HepG2 (cell line): ENCODE data around the gene OPA3. TPM values are rescaled to one million over a fixed set of nuclear protein-coding genes. Genes with fewer than 3 reads are reported as not detected.

Source experiments
- ARNT ChIP-seq: fragments of 450-650 bp; IDR thresholded peaks from 2 replicates; pipeline ENCODE4 v1.6.1; 2017
- HMGXB3 ChIP-seq: sonication (generic); formaldehyde crosslinking; IDR thresholded peaks from 2 replicates; pipeline ENCODE4 v1.4.0; 2020; ENCODE audit warnings: missing genetic modification reagents, borderline replicate concordance
- HNF1B ChIP-seq: sonication (generic); formaldehyde crosslinking; IDR thresholded peaks from 2 replicates; pipeline ENCODE4 v1.5.1; 2020; ENCODE audit warnings: mild to moderate bottlenecking, moderate library complexity, missing genetic modification reagents
- IRF2 ChIP-seq: IDR thresholded peaks from 2 replicates; pipeline ENCODE4 v1.6.1; 2018; ENCODE audit warnings: missing genetic modification reagents, missing compliant biosample characterization
- KLF16 ChIP-seq, 2 experiments: sonication (generic) in 1 of 2; formaldehyde crosslinking in 1 of 2; IDR thresholded peaks; 2 replicates each; pipeline versions ENCODE4 v1.6.1 to v1.8.0; 2016 to 2023; ENCODE audit warnings: missing genetic modification reagents in 2 of 2, missing compliant biosample characterization in 1 of 2
- MIER3 ChIP-seq: IDR thresholded peaks from 2 replicates; pipeline ENCODE4 v1.6.1; 2016; ENCODE audit warnings: missing compliant biosample characterization, borderline replicate concordance
- NR2C2 ChIP-seq: sonication (generic); formaldehyde crosslinking; IDR thresholded peaks from 2 replicates; pipeline ENCODE4 v1.4.0; 2020; ENCODE audit warnings: missing genetic modification reagents, mild to moderate bottlenecking, moderate library complexity, borderline replicate concordance
- ONECUT2 ChIP-seq: sonication (generic); formaldehyde crosslinking; IDR thresholded peaks from 2 replicates; pipeline ENCODE4 v1.4.0; 2020; ENCODE audit warnings: missing genetic modification reagents
- POLR2A ChIP-seq, 2 experiments: IDR thresholded peaks; 2 replicates each; pipeline ENCODE4 v1.6.1; 2011; ENCODE audit warnings: low read depth in 2 of 2, low read length in 2 of 2, mild to moderate bottlenecking in 1 of 2, moderate library complexity in 1 of 2; ENCODE audit not compliant: insufficient read depth in 1 of 2
- PRDM4 ChIP-seq: sonication (generic); formaldehyde crosslinking; IDR thresholded peaks from 2 replicates; pipeline ENCODE4 v1.9.0; 2021; ENCODE audit warnings: missing genetic modification reagents, borderline replicate concordance
- PREB ChIP-seq: sonication (generic); formaldehyde crosslinking; IDR thresholded peaks from 2 replicates; pipeline ENCODE4 v1.4.0; 2020; ENCODE audit warnings: missing genetic modification reagents
- RBM39 ChIP-seq: fragments of 200-400 bp; formaldehyde crosslinking; IDR thresholded peaks from one replicate; pipeline ENCODE4 v1.6.1; 2018; ENCODE audit warnings: antibody characterized with exemption, mild to moderate bottlenecking, low read depth, low read length; ENCODE audit not compliant: poor library complexity, severe bottlenecking
- ZNF225 ChIP-seq: sonication (generic); formaldehyde crosslinking; IDR thresholded peaks from 2 replicates; pipeline ENCODE4 v1.4.0; 2020; ENCODE audit warnings: mild to moderate bottlenecking, missing genetic modification reagents
- ZNF34 ChIP-seq: sonication (generic); formaldehyde crosslinking; IDR thresholded peaks from 2 replicates; pipeline ENCODE4 v1.4.0; 2020; ENCODE audit warnings: mild to moderate bottlenecking, missing genetic modification reagents, borderline replicate concordance
- ZNF441 ChIP-seq: sonication (generic); formaldehyde crosslinking; IDR thresholded peaks from 2 replicates; pipeline ENCODE4 v1.7.0; 2021; ENCODE audit warnings: missing genetic modification reagents, borderline replicate concordance
- ZNF557 ChIP-seq: sonication (generic); formaldehyde crosslinking; IDR thresholded peaks from 2 replicates; pipeline ENCODE4 v1.4.0; 2020; ENCODE audit warnings: missing genetic modification reagents
- ZNF720 ChIP-seq: sonication (generic); formaldehyde crosslinking; IDR thresholded peaks from 2 replicates; pipeline ENCODE4 v1.4.0; 2020; ENCODE audit warnings: missing genetic modification reagents
- ZSCAN5A ChIP-seq: sonication (generic); formaldehyde crosslinking; IDR thresholded peaks from 2 replicates; pipeline ENCODE4 v1.8.0; 2022; ENCODE audit warnings: mild to moderate bottlenecking, missing genetic modification reagents, borderline replicate concordance
- polyA plus RNA-seq, 8 experiments: library from polyadenylated mRNA; depleted of rRNA in 3 of 8; stranded (reverse) in 7 of 8; unstranded in 1 of 8; fragments of >200 nt; fragmentation: Illumina TruSeq in 4 of 8; extraction: Trizol in 4 of 8; gene quantifications; 2 replicates each; pipeline versions ENCODE4 v1.2.1 to v1.2.3, GENCODE V29; 2011 to 2016; ENCODE audit warnings: low read depth in 4 of 8, missing spikeins in 1 of 8, mixed read lengths in 1 of 8; ENCODE audit not compliant: insufficient read depth in 1 of 8
- total RNA-seq, 5 experiments: library from RNA; depleted of rRNA; stranded (reverse); fragments of >200 nt; fragmentation: Illumina TruSeq; extraction: Trizol; gene quantifications; 2 replicates each; pipeline ENCODE4 v1.2.3, GENCODE V29; 2016; ENCODE audit warnings: low read depth in 1 of 5

OPA3 gene
- total and polyA plus RNA-seq, 2 of the 13 experiments (the other 11 are each of a cell fraction or from before 2014, with no cell fraction given): 8.3 to 17.7 TPM

GRCh38 chr19:45508861-45509691 is 75.5 kb downstream of the OPA3 start (continued):
- TF ChIP-seq POLR2A (IDR thresholded peaks at IDR 0.05; ENCODE audit: insufficient read depth in 1 of 2, low read depth in 2 of 2, low read length in 2 of 2): peak in 1 of 2 experiments; percentile 37; a peak in 3 of 4 replicates
- TF ChIP-seq ZNF225: no peak
- TF ChIP-seq RBM39: peak; percentile 2
- 0 out of 2 replicates have a peak, but pooled peaks have one; percentile 2 for TF ChIP-seq IRF2 (CRISPR knock-in tag)
- no peak for TF ChIP-seq PRDM4 (CRISPR knock-in tag)
- no peak for TF ChIP-seq PREB
- 0 out of 2 replicates have a peak, but pooled peaks have one; percentile 6 for TF ChIP-seq HMGXB3
- no peak for TF ChIP-seq ZNF34
- no peak for TF ChIP-seq ZSCAN5A (CRISPR knock-in tag)
- no peak for TF ChIP-seq HNF1B (CRISPR knock-in tag)
- no peak for TF ChIP-seq ZNF441 (CRISPR knock-in tag)
- TF ChIP-seq MIER3: no peak
- peak in 1 of 2 experiments; percentile 36; a peak in 1 of 4 replicates for TF ChIP-seq KLF16 (CRISPR knock-in tag; IDR thresholded peaks at IDR 0.05)
- no peak for TF ChIP-seq ZNF720
- TF ChIP-seq ARNT: no peak
- no peak for TF ChIP-seq ZNF557 (CRISPR knock-in tag)
- peak; percentile 36; the same call in 1 of the 2 replicates for TF ChIP-seq NR2C2 (CRISPR knock-in tag)
- TF ChIP-seq ONECUT2 (CRISPR knock-in tag): no peak
